ENCODE data around the gene AFF3.

DNA sequence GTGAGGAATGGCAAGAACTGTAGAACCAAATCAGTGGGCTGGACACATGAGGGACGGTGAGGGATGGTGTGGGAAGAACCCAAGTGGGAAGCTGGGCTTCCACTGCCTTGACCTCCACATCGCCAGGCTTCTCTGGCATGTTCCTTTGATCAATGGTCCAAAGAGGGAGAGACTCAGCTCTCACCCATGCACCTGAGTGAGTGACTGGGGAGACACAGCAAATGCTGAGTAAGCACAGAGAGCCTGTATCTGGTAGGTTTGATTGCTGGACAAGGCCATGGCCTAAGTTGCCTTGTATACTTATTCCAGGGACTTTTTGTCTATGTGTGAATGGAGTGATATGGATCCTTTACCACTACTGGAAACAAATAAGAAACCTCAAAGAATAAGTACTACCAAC is 188.6 kb downstream of the AFF3 start:
- TF ChIP-seq, protein P1, sequence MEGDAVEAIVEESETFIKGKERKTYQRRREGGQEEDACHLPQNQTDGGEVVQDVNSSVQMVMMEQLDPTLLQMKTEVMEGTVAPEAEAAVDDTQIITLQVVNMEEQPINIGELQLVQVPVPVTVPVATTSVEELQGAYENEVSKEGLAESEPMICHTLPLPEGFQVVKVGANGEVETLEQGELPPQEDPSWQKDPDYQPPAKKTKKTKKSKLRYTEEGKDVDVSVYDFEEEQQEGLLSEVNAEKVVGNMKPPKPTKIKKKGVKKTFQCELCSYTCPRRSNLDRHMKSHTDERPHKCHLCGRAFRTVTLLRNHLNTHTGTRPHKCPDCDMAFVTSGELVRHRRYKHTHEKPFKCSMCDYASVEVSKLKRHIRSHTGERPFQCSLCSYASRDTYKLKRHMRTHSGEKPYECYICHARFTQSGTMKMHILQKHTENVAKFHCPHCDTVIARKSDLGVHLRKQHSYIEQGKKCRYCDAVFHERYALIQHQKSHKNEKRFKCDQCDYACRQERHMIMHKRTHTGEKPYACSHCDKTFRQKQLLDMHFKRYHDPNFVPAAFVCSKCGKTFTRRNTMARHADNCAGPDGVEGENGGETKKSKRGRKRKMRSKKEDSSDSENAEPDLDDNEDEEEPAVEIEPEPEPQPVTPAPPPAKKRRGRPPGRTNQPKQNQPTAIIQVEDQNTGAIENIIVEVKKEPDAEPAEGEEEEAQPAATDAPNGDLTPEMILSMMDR (IDR thresholded peaks at IDR 0.05; ENCODE audit: extremely low read depth in 1 of 2, insufficient read depth in 1 of 2, low read depth in 1 of 2, low read length in 2 of 2): no peak
- no peak for TF ChIP-seq FOS (IDR thresholded peaks at IDR 0.05; ENCODE audit: borderline replicate concordance, insufficient read depth, low read length)
- no peak for TF ChIP-seq MYC (IDR thresholded peaks at IDR 0.05; ENCODE audit: low read depth, low read length)
- no peak for TF ChIP-seq POLR2AphosphoS5 (IDR thresholded peaks at IDR 0.05; ENCODE audit: insufficient read depth, low read depth, low read length)
- no peak for TF ChIP-seq POLR2A (IDR thresholded peaks at IDR 0.05; ENCODE audit: low read depth, low read length)
- TF ChIP-seq, protein P2, sequence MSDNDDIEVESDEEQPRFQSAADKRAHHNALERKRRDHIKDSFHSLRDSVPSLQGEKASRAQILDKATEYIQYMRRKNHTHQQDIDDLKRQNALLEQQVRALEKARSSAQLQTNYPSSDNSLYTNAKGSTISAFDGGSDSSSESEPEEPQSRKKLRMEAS (IDR thresholded peaks at IDR 0.05; ENCODE audit: insufficient read depth, insufficient read length): no peak
